Activated CD8-positive, alpha-beta memory T cell treated with anti-CD3 and anti-CD28 coated beads for 24 hours (primary cell): ENCODE measurements around the gene LETM1.
"Not testable (repeated sequence)": the region's sequence is repeated elsewhere in the genome, so short reads cannot be mapped to it uniquely, and the experiment has no call there.

Experiments used
- DNase-seq: peaks from one replicate; pipeline ENCODE4 v3.0.0-alpha.2; 2020

The LETM1 gene

GRCh38 chr4:1851160-1851559 is 4.8 kb downstream of the LETM1 start:
- DNase-seq: no peak

- DNase-seq: no peak
These were observed 5.7 kb downstream of the LETM1 start for GRCh38 chr4:1850276-1850675.

- DNase-seq: no peak
These were observed 9.4 kb downstream of the LETM1 start for GRCh38 chr4:1846580-1846979.

GRCh38 chr4:1844618-1845017 is 11.3 kb downstream of the LETM1 start:
- DNase-seq: not testable (repeated sequence)

GRCh38 chr4:1843852-1844251 is 12.1 kb downstream of the LETM1 start:
- no peak for DNase-seq

- DNase-seq: no peak
These were observed 12.9 kb downstream of the LETM1 start for GRCh38 chr4:1842993-1843448.

GRCh38 chr4:1842339-1842895 is 13.5 kb downstream of the LETM1 start:
- no peak for DNase-seq

GRCh38 chr4:1841887-1842210 is 14.1 kb downstream of the LETM1 start:
- DNase-seq: no peak

GRCh38 chr4:1841201-1841886 is 14.6 kb downstream of the LETM1 start:
- no peak for DNase-seq

GRCh38 chr4:1839282-1839681 is 16.7 kb downstream of the LETM1 start:
- no peak for DNase-seq

GRCh38 chr4:1837069-1837468 is 18.9 kb downstream of the LETM1 start:
- DNase-seq: no peak

GRCh38 chr4:1836650-1837049 is 19.3 kb downstream of the LETM1 start:
- no peak for DNase-seq

GRCh38 chr4:1835836-1836235 is 20.1 kb downstream of the LETM1 start:
- not testable (repeated sequence) for DNase-seq

GRCh38 chr4:1834047-1834775 is 21.7 kb downstream of the LETM1 start:
- DNase-seq: no peak

GRCh38 chr4:1833307-1834046 is 22.5 kb downstream of the LETM1 start:
- no peak for DNase-seq

- DNase-seq: no peak
These were observed 23.3 kb downstream of the LETM1 start for GRCh38 chr4:1832690-1833089.

- DNase-seq: no peak
These were observed 24.6 kb downstream of the LETM1 start for GRCh38 chr4:1831331-1831730.

GRCh38 chr4:1830642-1831228 is 25.2 kb downstream of the LETM1 start:
- no peak for DNase-seq

- no peak for DNase-seq
These were observed 25.7 kb downstream of the LETM1 start for GRCh38 chr4:1830234-1830633.

GRCh38 chr4:1826531-1827350 is 29.2 kb downstream of the LETM1 start:
- DNase-seq: no peak

- DNase-seq: no peak
These were observed 30.6 kb downstream of the LETM1 start for GRCh38 chr4:1825326-1825725.

- no peak for DNase-seq
These were observed 31.2 kb downstream of the LETM1 start for GRCh38 chr4:1824746-1825145.
